ENCODE results near the gene WASHC2A.
"Not testable (repeated sequence)": the region's sequence is repeated elsewhere in the genome, so short reads cannot be mapped to it uniquely, and the experiment has no call there.

DNA sequence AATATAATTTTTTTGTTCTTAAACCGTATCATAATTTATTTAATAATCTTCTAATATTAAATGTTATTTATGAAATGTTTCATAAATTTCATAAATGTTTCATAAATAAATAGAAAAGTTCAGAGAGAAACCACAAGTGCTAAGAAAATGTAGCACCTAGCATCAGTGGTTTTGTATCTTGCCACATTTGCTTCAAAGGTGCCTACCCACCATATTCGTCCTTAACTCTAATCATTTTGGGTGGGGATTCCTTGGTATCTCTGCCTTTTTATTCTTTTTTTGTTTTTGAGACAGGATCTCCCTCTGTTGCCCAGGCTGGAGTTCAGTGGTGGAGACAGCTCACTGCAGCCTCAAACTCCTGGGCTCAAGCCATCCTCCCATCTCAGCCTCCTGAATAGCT is 7.4 kb downstream of the WASHC2A start:
- TF ChIP-seq CTCF (tag by site-specific recombination; IDR thresholded peaks at IDR 0.05); ZNF670 (tag by site-specific recombination; IDR thresholded peaks at IDR 0.05; ENCODE audit: low read depth): not testable (repeated sequence)
